ENCODE results near the gene CACNB4.

- TF ChIP-seq CTCF (conservative IDR thresholded peaks at IDR 0.05; ENCODE audit: low read length) (no peak), EZH2phosphoT487 (IDR thresholded peaks at IDR 0.05; ENCODE audit: borderline replicate concordance, low read depth, low read length) (no peak)
Measured at GRCh38 chr2:152050341-152050740, 48.5 kb downstream of the CACNB4 start.

All from OCI-LY7 (cell line).